WERI-Rb-1 (cell line): Measurements from ENCODE around the gene TGIF1.

Experiments used
- DNase-seq: peaks from one replicate; pipeline ENCODE4 v3.0.0-alpha.2; 2020
- H3K27ac ChIP-seq: fragments of 250-450 bp; sonication (Bioruptor Pico); 2 replicates; pipeline ENCODE4 v1.5.1; 2020; ENCODE audit warnings: mild to moderate bottlenecking, moderate library complexity
- H3K27me3 ChIP-seq: fragments of 250-450 bp; sonication (Bioruptor Pico); 2 replicates; pipeline ENCODE4 v1.5.1; 2021; ENCODE audit warnings: mild to moderate bottlenecking, low read depth, moderate library complexity; ENCODE audit not compliant: insufficient read depth, severe bottlenecking
- H3K36me3 ChIP-seq: fragments of 250-450 bp; sonication (Bioruptor Pico); 2 replicates; pipeline ENCODE4 v1.5.1; 2020; ENCODE audit warnings: mild to moderate bottlenecking, moderate library complexity
- H3K4me3 ChIP-seq: 2 replicates; pipeline ENCODE4 v1.5.1; 2011; ENCODE audit warnings: low read depth, mild to moderate bottlenecking, control low read depth, low read length
- H3K9me3 ChIP-seq: fragments of 250-450 bp; sonication (Bioruptor Pico); 2 replicates; pipeline ENCODE4 v1.5.1; 2021; ENCODE audit warnings: mild to moderate bottlenecking, moderate library complexity; ENCODE audit not compliant: severe bottlenecking
- TF ChIP-seq, protein P1 (sequence below): IDR thresholded peaks from 2 replicates; pipeline ENCODE4 v1.5.1; 2011; ENCODE audit warnings: low read depth, mild to moderate bottlenecking, control low read depth, inconsistent platforms, low read length

The TGIF1 gene

DNA sequence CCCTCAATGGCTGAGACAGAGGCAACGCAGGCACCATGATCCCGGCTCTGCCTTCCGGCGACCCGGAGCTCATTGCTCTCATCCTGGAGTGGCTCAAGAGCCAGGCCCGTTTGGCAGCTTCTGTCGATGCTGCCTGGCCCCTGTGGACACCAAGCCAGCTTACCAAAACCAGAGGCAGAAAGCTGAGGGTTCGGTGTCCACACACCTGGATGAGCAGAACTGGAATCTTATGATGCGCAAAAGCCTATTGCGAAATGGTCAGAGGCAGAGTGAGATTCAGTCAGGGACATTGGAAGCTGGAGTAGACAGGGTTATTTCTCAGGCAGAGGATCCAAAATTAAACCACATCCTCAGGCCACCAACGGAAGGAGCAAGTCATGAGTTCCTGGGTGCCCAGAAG lies 34.9 kb upstream of the TGIF1 start:
- Histone ChIP-seq H3K4me3 (no peak overlapping the region), H3K27ac (no peak overlapping the region), H3K9me3 (no peaks in the 10 kb centered on the region), H3K36me3 (no peaks in the 10 kb centered on the region), H3K27me3 (no peaks in the 10 kb centered on the region)
- TF ChIP-seq, protein P1, sequence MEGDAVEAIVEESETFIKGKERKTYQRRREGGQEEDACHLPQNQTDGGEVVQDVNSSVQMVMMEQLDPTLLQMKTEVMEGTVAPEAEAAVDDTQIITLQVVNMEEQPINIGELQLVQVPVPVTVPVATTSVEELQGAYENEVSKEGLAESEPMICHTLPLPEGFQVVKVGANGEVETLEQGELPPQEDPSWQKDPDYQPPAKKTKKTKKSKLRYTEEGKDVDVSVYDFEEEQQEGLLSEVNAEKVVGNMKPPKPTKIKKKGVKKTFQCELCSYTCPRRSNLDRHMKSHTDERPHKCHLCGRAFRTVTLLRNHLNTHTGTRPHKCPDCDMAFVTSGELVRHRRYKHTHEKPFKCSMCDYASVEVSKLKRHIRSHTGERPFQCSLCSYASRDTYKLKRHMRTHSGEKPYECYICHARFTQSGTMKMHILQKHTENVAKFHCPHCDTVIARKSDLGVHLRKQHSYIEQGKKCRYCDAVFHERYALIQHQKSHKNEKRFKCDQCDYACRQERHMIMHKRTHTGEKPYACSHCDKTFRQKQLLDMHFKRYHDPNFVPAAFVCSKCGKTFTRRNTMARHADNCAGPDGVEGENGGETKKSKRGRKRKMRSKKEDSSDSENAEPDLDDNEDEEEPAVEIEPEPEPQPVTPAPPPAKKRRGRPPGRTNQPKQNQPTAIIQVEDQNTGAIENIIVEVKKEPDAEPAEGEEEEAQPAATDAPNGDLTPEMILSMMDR, result no peak
- DNase-seq, result no peak

DNA sequence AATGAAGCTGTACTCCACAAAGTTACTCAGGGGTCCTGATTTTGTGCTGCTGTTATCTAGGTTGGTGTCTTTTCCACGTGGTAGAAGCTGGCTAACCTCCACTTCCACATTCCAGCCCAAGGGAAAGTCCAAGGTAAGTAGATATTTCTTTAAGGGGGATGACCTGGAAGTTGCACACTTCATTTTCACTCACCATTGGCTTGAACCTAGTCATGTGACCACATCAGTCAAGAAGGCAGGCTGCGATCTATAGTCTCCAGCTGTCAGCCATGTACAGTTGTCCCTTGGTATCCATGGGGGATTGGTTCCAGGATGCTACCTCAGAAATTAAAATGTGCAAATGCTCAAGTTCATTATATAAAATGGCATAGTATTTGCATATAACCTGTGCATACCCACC lies 31.9 kb upstream of the TGIF1 start:
- TF ChIP-seq, protein P1, result no peak
- DNase-seq, result no peak

DNA sequence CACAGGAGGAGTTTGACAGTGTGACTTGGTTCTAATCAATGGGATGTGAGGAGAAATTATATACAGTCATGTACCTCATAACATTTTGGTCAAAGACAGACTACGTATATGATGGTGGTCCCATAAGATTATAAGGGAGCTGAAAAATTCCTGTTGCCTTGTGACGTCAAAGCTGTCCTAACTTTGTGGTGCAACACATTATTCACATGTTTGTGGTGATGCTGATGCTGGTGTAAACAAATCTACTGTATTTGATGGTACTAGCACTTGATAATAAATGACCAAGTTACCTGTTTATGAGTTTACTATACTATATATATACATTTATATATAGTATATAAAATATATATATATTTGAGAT lies 29.1 kb upstream of the TGIF1 start:
- TF ChIP-seq, protein P1, result no peak
- Histone ChIP-seq H3K36me3 (no peaks in the 10 kb centered on the region), H3K27ac (no peak overlapping the region)

More for the DNA sequence above, 31.9 kb upstream of the TGIF1 start:
- Histone ChIP-seq H3K27ac (no peak overlapping the region), H3K9me3 (no peaks in the 10 kb centered on the region), H3K36me3 (no peaks in the 10 kb centered on the region), H3K4me3 (no peak overlapping the region), H3K27me3 (no peaks in the 10 kb centered on the region)

DNA sequence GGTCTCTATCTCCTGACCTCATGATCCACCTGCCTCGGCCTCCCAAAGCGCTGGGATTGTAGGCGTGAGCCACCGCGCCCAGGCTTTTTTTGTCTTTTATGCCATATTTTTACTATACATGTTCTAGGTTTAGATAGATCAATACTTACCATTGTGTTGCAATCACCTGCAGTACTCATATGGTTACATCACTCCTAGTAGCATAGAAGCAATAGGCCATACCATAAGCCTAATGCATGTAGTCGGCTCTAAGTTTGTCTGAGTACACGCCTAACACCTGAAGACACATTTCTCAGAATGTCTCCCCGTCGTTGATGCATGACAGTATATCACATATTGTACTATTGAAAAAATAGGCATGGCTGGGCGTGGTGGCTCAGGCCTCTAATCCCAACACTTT lies 27.1 kb upstream of the TGIF1 start:
- no peaks in the 10 kb centered on the region for H3K27me3 ChIP-seq
- TF ChIP-seq, protein P1, result no peak
- DNase-seq, result no peak

More for the DNA sequence above, 29.1 kb upstream of the TGIF1 start:
- Histone ChIP-seq H3K4me3 (no peak overlapping the region), H3K9me3 (no peaks in the 10 kb centered on the region), H3K27me3 (no peaks in the 10 kb centered on the region)
- DNase-seq, result no peak

DNA sequence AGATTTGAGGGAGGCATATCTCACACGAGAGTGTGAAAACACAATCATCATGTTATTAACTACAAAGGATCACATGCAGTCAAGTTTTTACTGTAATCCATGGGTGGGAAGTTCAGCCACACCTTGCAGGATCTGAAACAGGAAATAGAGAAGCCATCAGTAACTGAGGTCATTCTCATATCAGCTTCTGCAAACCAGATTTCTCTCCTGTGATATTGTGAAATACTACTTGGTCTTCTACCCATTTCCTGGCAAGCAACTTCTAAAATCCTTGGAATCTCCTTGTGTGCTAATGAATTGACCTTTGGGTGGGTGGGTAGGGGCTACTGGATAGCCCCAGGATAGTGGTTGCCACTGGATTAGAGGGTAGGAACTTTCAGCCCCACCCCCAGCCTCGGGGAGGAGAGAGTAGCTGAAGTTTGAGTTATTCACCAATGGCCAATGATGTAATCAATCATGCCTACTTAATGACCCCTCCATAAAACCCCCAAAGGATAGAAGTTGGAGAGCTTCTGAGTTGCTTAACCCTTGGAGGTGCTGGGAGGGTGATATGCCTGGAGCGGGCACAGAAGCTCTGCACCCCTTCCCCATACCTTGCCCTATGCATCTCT lies 25.6 kb upstream of the TGIF1 start:
- H3K9me3 ChIP-seq, result no peaks in the 10 kb centered on the region
- H3K27ac ChIP-seq, result no peak overlapping the region
- H3K27me3 ChIP-seq, result no peaks in the 10 kb centered on the region
- TF ChIP-seq, protein P1, result no peak
- no peak overlapping the region for H3K4me3 ChIP-seq
- H3K36me3 ChIP-seq, result no peaks in the 10 kb centered on the region
- no peak for DNase-seq

More for the DNA sequence above, 27.1 kb upstream of the TGIF1 start:
- no peaks in the 10 kb centered on the region for H3K9me3 ChIP-seq
- no peak overlapping the region for H3K4me3 ChIP-seq
- no peak overlapping the region for H3K27ac ChIP-seq
- H3K36me3 ChIP-seq, result no peaks in the 10 kb centered on the region

DNA sequence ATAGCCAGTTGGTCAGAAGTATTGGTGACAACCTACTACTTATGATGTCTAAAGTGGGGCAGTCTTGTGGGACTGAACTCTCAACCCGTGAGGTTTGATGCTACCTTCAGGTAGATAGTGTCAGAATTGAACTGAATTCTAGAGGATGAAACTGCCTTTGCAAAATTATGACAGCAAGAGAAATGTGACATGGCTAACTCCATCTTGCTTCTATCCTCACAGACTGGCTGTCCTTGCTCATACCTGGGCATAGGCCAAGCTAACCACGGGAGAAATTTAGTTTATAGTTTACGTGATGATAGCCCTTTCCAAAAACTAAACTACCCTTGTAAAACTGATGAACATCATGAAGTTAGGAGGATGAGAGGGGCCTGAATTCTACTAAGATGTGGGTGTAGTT lies 24.9 kb upstream of the TGIF1 start:
- TF ChIP-seq, protein P1, result no peak
- H3K9me3 ChIP-seq, result no peaks in the 10 kb centered on the region
- no peak overlapping the region for H3K4me3 ChIP-seq
- no peak for DNase-seq
- no peaks in the 10 kb centered on the region for H3K27me3 ChIP-seq
- H3K36me3 ChIP-seq, result no peaks in the 10 kb centered on the region
- no peak overlapping the region for H3K27ac ChIP-seq
